ENCODE data around the gene TECPR2. TPM values are rescaled to one million over a fixed set of nuclear protein-coding genes. Genes with fewer than 3 reads are reported as not detected.

The TECPR2 gene
- total and polyA plus RNA-seq, 2 of the 13 experiments (the other 11 are each of a cell fraction or from before 2014, with no cell fraction given): 3.5 to 5.7 TPM

- TF ChIP-seq PRDM15 (CRISPR knock-in tag; IDR thresholded peaks at IDR 0.05): no peak
- TF ChIP-seq MAF1 (CRISPR knock-in tag; IDR thresholded peaks at IDR 0.05; ENCODE audit: borderline replicate concordance): 0 out of 2 replicates have a peak, but pooled peaks have one; percentile 34
- no peak for TF ChIP-seq HMGXB3 (CRISPR knock-in tag; IDR thresholded peaks at IDR 0.05; ENCODE audit: borderline replicate concordance)
- TF ChIP-seq FOXK2 (IDR thresholded peaks at IDR 0.05): no peak
- peak; percentile 63; the same call in 1 of the 2 replicates for TF ChIP-seq TBX2 (CRISPR knock-in tag; IDR thresholded peaks at IDR 0.05; ENCODE audit: borderline replicate concordance)
- no peak for TF ChIP-seq ATF7-NPFF (CRISPR knock-in tag; IDR thresholded peaks at IDR 0.05; ENCODE audit: low read depth)
- no peak for TF ChIP-seq PCBP2 (optimal IDR thresholded peaks at IDR 0.05; ENCODE audit: low read depth, low read length, poor library complexity, severe bottlenecking)
- peak; percentile 59; the same call in 1 of the 2 replicates for TF ChIP-seq ZNF761 (CRISPR knock-in tag; conservative IDR thresholded peaks at IDR 0.05)
- TF ChIP-seq SIX1 (CRISPR knock-in tag; IDR thresholded peaks at IDR 0.05; ENCODE audit: borderline replicate concordance): no peak
- no peak for TF ChIP-seq SP140L (CRISPR knock-in tag; IDR thresholded peaks at IDR 0.05; ENCODE audit: borderline replicate concordance)
- TF ChIP-seq CEBPG (CRISPR knock-in tag; IDR thresholded peaks at IDR 0.05): no peak
- TF ChIP-seq KAT7 (CRISPR knock-in tag; IDR thresholded peaks at IDR 0.05; ENCODE audit: borderline replicate concordance): no peak
- no peak for TF ChIP-seq ZNF10 (CRISPR knock-in tag; IDR thresholded peaks at IDR 0.05; ENCODE audit: borderline replicate concordance, low read depth)
- TF ChIP-seq, protein P1, sequence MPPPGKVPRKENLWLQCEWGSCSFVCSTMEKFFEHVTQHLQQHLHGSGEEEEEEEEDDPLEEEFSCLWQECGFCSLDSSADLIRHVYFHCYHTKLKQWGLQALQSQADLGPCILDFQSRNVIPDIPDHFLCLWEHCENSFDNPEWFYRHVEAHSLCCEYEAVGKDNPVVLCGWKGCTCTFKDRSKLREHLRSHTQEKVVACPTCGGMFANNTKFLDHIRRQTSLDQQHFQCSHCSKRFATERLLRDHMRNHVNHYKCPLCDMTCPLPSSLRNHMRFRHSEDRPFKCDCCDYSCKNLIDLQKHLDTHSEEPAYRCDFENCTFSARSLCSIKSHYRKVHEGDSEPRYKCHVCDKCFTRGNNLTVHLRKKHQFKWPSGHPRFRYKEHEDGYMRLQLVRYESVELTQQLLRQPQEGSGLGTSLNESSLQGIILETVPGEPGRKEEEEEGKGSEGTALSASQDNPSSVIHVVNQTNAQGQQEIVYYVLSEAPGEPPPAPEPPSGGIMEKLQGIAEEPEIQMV (CRISPR knock-in tag; IDR thresholded peaks at IDR 0.05; ENCODE audit: low read depth): peak; percentile 65; the same call in 1 of the 2 replicates
- TF ChIP-seq, protein P2, sequence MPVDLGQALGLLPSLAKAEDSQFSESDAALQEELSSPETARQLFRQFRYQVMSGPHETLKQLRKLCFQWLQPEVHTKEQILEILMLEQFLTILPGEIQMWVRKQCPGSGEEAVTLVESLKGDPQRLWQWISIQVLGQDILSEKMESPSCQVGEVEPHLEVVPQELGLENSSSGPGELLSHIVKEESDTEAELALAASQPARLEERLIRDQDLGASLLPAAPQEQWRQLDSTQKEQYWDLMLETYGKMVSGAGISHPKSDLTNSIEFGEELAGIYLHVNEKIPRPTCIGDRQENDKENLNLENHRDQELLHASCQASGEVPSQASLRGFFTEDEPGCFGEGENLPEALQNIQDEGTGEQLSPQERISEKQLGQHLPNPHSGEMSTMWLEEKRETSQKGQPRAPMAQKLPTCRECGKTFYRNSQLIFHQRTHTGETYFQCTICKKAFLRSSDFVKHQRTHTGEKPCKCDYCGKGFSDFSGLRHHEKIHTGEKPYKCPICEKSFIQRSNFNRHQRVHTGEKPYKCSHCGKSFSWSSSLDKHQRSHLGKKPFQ (CRISPR knock-in tag; IDR thresholded peaks at IDR 0.05; ENCODE audit: insufficient replicate concordance): no peak
Observed at GRCh38 chr14:102516531-102517391, 154.0 kb downstream of the TECPR2 start (continued).
